ENCODE results near the gene LY6G6C.

DNA sequence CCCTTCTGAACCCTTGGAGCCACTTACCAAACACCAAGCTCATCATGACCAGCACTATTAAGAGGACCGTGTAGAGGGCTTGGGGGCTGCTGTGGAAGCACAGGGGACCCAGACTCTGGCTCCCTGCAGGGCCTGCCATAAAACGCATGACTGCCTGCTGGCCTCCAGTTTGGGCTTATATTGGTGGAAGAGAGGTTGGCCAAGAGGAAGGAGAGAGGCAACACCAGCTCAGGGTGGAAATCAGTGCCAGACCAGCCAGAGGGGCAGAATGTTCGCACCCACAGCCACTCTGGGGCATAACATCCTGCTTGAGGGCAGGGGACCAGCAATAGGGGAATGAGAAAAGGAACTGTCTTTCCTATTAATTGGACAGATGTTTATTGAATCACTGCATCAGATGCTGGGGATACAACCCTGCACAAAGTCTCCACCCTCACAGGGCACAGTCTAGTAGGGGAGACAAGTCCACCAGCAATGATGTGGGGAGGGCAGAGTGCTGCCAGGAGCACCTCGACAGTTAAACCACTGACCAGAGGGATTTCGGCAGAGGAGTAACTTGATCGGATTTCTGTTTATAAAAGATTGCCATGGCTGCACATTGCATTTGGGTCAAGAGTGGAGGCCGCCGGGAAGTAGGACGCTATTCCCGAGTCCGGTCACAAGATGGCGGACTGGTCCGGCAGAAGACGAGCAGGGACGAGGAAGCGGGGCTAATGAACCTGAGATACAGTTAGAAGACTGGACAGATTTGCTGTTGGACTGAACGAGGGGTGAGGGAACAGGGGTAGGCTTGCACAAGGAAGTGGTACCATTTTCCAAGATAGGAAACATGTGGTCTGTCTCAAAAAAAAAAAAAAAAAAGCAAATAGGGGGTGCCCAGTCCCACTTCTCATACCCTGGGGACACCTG is 41.1 kb downstream of the LY6G6C start, which contains the start of gene LY6G5C:
- no peak for TF ChIP-seq POLR2A (IDR thresholded peaks at IDR 0.05)
- TF ChIP-seq CTCF (IDR thresholded peaks at IDR 0.05): peak; percentile 70 to 92 (median 82)
